HCT116 (cell line): ENCODE data around the gene PFDN4.

Source experiments
- CBX3 ChIP-seq: IDR thresholded peaks from 2 replicates; pipeline ENCODE4 v1.6.1; 2012; ENCODE audit warnings: low read depth
- EZH2 ChIP-seq: fragments of 200-600 bp; sonication (generic); IDR thresholded peaks from 2 replicates; pipeline ENCODE4 v1.6.1; 2017; ENCODE audit warnings: antibody characterized with exemption, mixed run types
- EZH2phosphoT487 ChIP-seq: fragments of 200-600 bp; IDR thresholded peaks from 2 replicates; pipeline ENCODE4 v1.6.1; 2018; ENCODE audit warnings: antibody characterized with exemption, borderline replicate concordance
- POLR2A ChIP-seq: IDR thresholded peaks from 2 replicates; pipeline ENCODE4 v1.7.0; 2011; ENCODE audit warnings: borderline replicate concordance; ENCODE audit not compliant: insufficient read depth, insufficient read length; ENCODE audit errors: extremely low read depth
- RAD21 ChIP-seq: IDR thresholded peaks from 2 replicates; pipeline ENCODE4 v1.6.1; 2012; ENCODE audit warnings: low read depth, mild to moderate bottlenecking
- SP1 ChIP-seq: IDR thresholded peaks from 2 replicates; pipeline ENCODE4 v1.6.1; 2012; ENCODE audit warnings: low read depth
- TCF7L2 ChIP-seq: IDR thresholded peaks from 2 replicates; pipeline ENCODE4 v1.7.0; 2011; ENCODE audit warnings: borderline replicate concordance, inconsistent platforms; ENCODE audit not compliant: insufficient read depth, insufficient read length; ENCODE audit errors: extremely low read depth
- TF ChIP-seq, protein P1 (sequence below), 3 experiments: fragments of 200-600 bp in 1 of 3; sonication (generic) in 1 of 3; IDR thresholded peaks in 2 of 3; conservative IDR thresholded peaks in 1 of 3; 2 replicates each; pipeline ENCODE4 v1.5.1; 2012 to 2017; ENCODE audit warnings: low read depth in 2 of 3, low read length in 2 of 3, antibody characterized with exemption in 1 of 3, borderline replicate concordance in 1 of 3, control low read depth in 1 of 3, mild to moderate bottlenecking in 1 of 3, mixed read lengths in 1 of 3, mixed run types in 1 of 3, moderate library complexity in 1 of 3; ENCODE audit not compliant: insufficient read depth in 1 of 3
- TF ChIP-seq, protein P2 (sequence below): IDR thresholded peaks from 2 replicates; pipeline ENCODE4 v1.6.1; 2012; ENCODE audit warnings: low read depth
- TF ChIP-seq, protein P3 (sequence below): IDR thresholded peaks from 2 replicates; pipeline ENCODE4 v1.6.1; 2012

DNA sequence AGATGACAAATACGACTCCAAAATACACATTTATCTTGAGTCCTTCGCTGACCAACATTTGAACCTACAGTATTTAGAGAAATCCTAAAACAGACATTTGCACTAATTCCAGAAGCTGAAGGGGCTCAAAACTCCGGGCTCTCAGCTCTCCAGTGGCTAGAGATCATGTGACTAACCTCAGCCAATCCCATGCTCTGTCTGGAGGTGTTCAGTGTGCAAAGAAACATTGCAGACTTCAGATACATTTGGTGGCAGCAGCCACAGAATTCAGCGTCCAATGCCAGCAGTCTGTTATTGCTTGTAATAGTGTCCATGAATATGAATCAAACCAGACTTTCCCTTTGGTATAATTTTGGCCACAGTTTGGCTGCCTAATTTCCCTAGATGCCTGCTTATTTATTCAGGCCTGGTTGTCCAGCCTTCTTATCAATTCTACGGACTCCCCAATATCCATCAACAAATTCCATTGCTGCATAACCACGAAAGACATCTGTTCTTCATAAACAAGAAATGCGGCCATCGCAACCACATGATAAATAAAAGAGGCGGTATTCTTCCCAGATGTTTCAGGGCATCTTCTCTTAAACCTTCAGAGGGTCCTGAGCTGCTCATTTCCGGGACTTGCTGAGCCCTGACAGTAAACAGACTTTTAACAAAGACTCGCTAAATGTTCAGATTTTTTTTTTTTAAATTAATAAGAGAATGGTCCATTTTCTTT, 19.6 kb upstream of the PFDN4 start:
- TF ChIP-seq POLR2A, result no peak
- no peak for TF ChIP-seq CBX3
- TF ChIP-seq, protein P1, sequence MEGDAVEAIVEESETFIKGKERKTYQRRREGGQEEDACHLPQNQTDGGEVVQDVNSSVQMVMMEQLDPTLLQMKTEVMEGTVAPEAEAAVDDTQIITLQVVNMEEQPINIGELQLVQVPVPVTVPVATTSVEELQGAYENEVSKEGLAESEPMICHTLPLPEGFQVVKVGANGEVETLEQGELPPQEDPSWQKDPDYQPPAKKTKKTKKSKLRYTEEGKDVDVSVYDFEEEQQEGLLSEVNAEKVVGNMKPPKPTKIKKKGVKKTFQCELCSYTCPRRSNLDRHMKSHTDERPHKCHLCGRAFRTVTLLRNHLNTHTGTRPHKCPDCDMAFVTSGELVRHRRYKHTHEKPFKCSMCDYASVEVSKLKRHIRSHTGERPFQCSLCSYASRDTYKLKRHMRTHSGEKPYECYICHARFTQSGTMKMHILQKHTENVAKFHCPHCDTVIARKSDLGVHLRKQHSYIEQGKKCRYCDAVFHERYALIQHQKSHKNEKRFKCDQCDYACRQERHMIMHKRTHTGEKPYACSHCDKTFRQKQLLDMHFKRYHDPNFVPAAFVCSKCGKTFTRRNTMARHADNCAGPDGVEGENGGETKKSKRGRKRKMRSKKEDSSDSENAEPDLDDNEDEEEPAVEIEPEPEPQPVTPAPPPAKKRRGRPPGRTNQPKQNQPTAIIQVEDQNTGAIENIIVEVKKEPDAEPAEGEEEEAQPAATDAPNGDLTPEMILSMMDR (IDR thresholded peaks at IDR 0.05 in 2 of 3, conservative IDR thresholded peaks at IDR 0.05 in 1 of 3; ENCODE audit: borderline replicate concordance in 1 of 3, insufficient read depth in 1 of 3, low read depth in 2 of 3, low read length in 2 of 3), result no peak
- no peak for TF ChIP-seq EZH2phosphoT487
- no peak for TF ChIP-seq TCF7L2
- TF ChIP-seq, protein P2, sequence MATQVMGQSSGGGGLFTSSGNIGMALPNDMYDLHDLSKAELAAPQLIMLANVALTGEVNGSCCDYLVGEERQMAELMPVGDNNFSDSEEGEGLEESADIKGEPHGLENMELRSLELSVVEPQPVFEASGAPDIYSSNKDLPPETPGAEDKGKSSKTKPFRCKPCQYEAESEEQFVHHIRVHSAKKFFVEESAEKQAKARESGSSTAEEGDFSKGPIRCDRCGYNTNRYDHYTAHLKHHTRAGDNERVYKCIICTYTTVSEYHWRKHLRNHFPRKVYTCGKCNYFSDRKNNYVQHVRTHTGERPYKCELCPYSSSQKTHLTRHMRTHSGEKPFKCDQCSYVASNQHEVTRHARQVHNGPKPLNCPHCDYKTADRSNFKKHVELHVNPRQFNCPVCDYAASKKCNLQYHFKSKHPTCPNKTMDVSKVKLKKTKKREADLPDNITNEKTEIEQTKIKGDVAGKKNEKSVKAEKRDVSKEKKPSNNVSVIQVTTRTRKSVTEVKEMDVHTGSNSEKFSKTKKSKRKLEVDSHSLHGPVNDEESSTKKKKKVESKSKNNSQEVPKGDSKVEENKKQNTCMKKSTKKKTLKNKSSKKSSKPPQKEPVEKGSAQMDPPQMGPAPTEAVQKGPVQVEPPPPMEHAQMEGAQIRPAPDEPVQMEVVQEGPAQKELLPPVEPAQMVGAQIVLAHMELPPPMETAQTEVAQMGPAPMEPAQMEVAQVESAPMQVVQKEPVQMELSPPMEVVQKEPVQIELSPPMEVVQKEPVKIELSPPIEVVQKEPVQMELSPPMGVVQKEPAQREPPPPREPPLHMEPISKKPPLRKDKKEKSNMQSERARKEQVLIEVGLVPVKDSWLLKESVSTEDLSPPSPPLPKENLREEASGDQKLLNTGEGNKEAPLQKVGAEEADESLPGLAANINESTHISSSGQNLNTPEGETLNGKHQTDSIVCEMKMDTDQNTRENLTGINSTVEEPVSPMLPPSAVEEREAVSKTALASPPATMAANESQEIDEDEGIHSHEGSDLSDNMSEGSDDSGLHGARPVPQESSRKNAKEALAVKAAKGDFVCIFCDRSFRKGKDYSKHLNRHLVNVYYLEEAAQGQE, result no peak
- no peak for TF ChIP-seq SP1
- no peak for TF ChIP-seq RAD21
- TF ChIP-seq, protein P3, sequence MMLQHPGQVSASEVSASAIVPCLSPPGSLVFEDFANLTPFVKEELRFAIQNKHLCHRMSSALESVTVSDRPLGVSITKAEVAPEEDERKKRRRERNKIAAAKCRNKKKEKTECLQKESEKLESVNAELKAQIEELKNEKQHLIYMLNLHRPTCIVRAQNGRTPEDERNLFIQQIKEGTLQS, result no peak
- no peak for TF ChIP-seq EZH2
